Panc1 (cell line): ENCODE results near the gene TBX5. TPM values are rescaled to one million over a fixed set of nuclear protein-coding genes. Genes with fewer than 3 reads are reported as not detected.

Source experiments
- ATAC-seq: fragments of 200-7000 bp; cut with Tn5 transposase; 2 replicates; pipeline ENCODE4 v1.9.1; 2020; ENCODE audit warnings: mild to moderate bottlenecking, moderate library complexity
- BruUV-seq: library from RNA; stranded (reverse); fragments of 400-500 nt; replicated peaks from 2 replicates; lab custom pipeline; 2021; lab: Mats Ljungman, UMichigan
- CTCF ChIA-PET: fragments of 300-600 bp; sonication (Branson Sonifier 250); formaldehyde crosslinking; loops from one replicate; lab custom pipeline; 2022; ENCODE audit warnings: antibody characterized with exemption; lab: Charles Lee
- POLR2A ChIA-PET: fragments of 300-600 bp; sonication (Branson Sonifier 250); formaldehyde crosslinking; loops from one replicate; lab custom pipeline; 2022; ENCODE audit warnings: antibody characterized with exemption; lab: Charles Lee
- DNase-seq: peaks from one replicate; pipeline ENCODE4 v3.0.0-alpha.2; 2010; ENCODE audit warnings: low read depth, low spot score
- H3K27ac ChIP-seq: 2 replicates; pipeline ENCODE4 v1.5.1; 2011; ENCODE audit warnings: mild to moderate bottlenecking, low read length, inconsistent platforms
- H3K27me3 ChIP-seq: fragments of 200-500 bp; sonication (Bioruptor generic); 2 replicates; pipeline ENCODE4 v1.6.0; 2014; ENCODE audit warnings: low read length, inconsistent platforms; ENCODE audit not compliant: control insufficient read depth, insufficient read depth
- H3K36me3 ChIP-seq: fragments of 200-500 bp; sonication (Bioruptor generic); 2 replicates; pipeline ENCODE4 v1.5.1; 2014; ENCODE audit warnings: inconsistent platforms, mild to moderate bottlenecking, low read length, moderate library complexity; ENCODE audit not compliant: control insufficient read depth, insufficient read depth
- H3K4me1 ChIP-seq: 2 replicates; pipeline ENCODE4 v1.5.1; 2011; ENCODE audit warnings: inconsistent platforms, mild to moderate bottlenecking, low read length, moderate library complexity; ENCODE audit not compliant: control insufficient read depth, insufficient read depth
- H3K4me3 ChIP-seq, 2 experiments: 2 replicates each; pipeline ENCODE4 v1.5.1; 2011 to 2012; ENCODE audit warnings: low read depth in 2 of 2, low read length in 2 of 2, mild to moderate bottlenecking in 2 of 2, inconsistent platforms in 1 of 2, moderate library complexity in 1 of 2
- H3K9me3 ChIP-seq: fragments of 200-500 bp; sonication (Bioruptor generic); 2 replicates; pipeline ENCODE4 v1.5.1; 2014; ENCODE audit warnings: low read depth, mild to moderate bottlenecking, inconsistent platforms, low read length, moderate library complexity; ENCODE audit not compliant: control insufficient read depth, insufficient read depth
- POLR2AphosphoS5 ChIP-seq: IDR thresholded peaks from 2 replicates; pipeline ENCODE4 v1.6.1; 2012; ENCODE audit warnings: mild to moderate bottlenecking, low read depth, low read length, moderate library complexity
- SIN3A ChIP-seq: IDR thresholded peaks from 2 replicates; pipeline ENCODE4 v1.6.1; 2012; ENCODE audit warnings: low read depth, mild to moderate bottlenecking, low read length, moderate library complexity, borderline replicate concordance; ENCODE audit not compliant: insufficient read depth
- TCF7L2 ChIP-seq: IDR thresholded peaks from 2 replicates; pipeline ENCODE4 v1.6.1; 2011; ENCODE audit warnings: mild to moderate bottlenecking, low read depth, low read length, inconsistent platforms
- in situ Hi-C: cut with HindIII; loops from 2 replicates; pipeline ENCODE4 v1.10.0; 2016; ENCODE audit warnings: low sequenced_read_pairs, low pct_unique_long_range_greater_than_20kb
- intact Hi-C: fragments of 100-400 bp; cut with micrococcal nuclease; formaldehyde crosslinking; loops from one replicate; pipeline ENCODE4 v1.10.0; 2022; ENCODE audit not compliant: unreplicated experiment
- total RNA-seq: library from RNA; stranded (reverse); gene quantifications from one replicate; pipeline ENCODE4 v1.2.1, GENCODE V29; 2021; ENCODE audit not compliant: unreplicated experiment
- TF ChIP-seq, protein P1 (sequence below), 2 experiments: IDR thresholded peaks; 2 replicates each; pipeline ENCODE4 v1.6.1; 2011 to 2012; ENCODE audit warnings: low read depth in 2 of 2, control low read depth in 1 of 2, low read length in 1 of 2, mild to moderate bottlenecking in 1 of 2, moderate library complexity in 1 of 2; ENCODE audit not compliant: insufficient read depth in 1 of 2
- TF ChIP-seq, protein P2 (sequence below): fragments of 450-650 bp; IDR thresholded peaks from 2 replicates; pipeline ENCODE4 v1.5.1; 2017; ENCODE audit warnings: mild to moderate bottlenecking

Gene TBX5
- total RNA-seq, 1 experiment from 2014 or later, result not detected

DNA sequence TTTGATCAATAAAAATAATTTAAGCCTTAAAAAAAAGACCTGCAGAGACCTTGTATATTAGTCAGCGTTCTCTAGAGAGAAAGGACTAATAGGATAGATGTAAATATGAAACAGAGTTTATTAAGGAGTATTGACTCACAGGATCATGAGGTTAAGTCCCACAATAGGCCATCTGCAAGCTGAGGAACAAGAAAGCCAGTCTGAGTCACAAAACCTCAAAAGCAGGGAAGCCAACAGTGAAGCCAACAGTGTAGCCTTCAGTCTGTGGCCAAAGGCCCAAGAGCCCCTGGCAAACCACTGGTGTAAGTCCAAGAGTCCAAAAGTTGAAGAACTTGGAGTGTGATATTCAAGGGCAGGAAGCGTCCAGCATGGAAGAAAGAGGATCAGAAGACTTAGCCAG, 66.3 kb downstream of the TBX5 start:
- ATAC-seq (no peak), DNase-seq (no peak)
- POLR2A ChIA-PET, result no interaction called here
- TF ChIP-seq, protein P1, sequence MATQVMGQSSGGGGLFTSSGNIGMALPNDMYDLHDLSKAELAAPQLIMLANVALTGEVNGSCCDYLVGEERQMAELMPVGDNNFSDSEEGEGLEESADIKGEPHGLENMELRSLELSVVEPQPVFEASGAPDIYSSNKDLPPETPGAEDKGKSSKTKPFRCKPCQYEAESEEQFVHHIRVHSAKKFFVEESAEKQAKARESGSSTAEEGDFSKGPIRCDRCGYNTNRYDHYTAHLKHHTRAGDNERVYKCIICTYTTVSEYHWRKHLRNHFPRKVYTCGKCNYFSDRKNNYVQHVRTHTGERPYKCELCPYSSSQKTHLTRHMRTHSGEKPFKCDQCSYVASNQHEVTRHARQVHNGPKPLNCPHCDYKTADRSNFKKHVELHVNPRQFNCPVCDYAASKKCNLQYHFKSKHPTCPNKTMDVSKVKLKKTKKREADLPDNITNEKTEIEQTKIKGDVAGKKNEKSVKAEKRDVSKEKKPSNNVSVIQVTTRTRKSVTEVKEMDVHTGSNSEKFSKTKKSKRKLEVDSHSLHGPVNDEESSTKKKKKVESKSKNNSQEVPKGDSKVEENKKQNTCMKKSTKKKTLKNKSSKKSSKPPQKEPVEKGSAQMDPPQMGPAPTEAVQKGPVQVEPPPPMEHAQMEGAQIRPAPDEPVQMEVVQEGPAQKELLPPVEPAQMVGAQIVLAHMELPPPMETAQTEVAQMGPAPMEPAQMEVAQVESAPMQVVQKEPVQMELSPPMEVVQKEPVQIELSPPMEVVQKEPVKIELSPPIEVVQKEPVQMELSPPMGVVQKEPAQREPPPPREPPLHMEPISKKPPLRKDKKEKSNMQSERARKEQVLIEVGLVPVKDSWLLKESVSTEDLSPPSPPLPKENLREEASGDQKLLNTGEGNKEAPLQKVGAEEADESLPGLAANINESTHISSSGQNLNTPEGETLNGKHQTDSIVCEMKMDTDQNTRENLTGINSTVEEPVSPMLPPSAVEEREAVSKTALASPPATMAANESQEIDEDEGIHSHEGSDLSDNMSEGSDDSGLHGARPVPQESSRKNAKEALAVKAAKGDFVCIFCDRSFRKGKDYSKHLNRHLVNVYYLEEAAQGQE (IDR thresholded peaks at IDR 0.05; ENCODE audit: insufficient read depth in 1 of 2, low read depth in 2 of 2, low read length in 1 of 2), result no peak
- TF ChIP-seq POLR2AphosphoS5 (no peak), SIN3A (no peak)
- BruUV-seq, result no TSS peak
- in situ Hi-C loops, result no loop called here
- Histone ChIP-seq H3K9me3 (no peaks in the 10 kb centered on the region), H3K4me3 (no peak overlapping the region), H3K36me3 (no peaks in the 10 kb centered on the region), H3K27me3 (no peaks in the 10 kb centered on the region), H3K4me1 (no peaks in the 10 kb centered on the region), H3K27ac (no peak overlapping the region)
- CTCF ChIA-PET, result no interaction called here
- intact Hi-C loops, result no loop called here

DNA sequence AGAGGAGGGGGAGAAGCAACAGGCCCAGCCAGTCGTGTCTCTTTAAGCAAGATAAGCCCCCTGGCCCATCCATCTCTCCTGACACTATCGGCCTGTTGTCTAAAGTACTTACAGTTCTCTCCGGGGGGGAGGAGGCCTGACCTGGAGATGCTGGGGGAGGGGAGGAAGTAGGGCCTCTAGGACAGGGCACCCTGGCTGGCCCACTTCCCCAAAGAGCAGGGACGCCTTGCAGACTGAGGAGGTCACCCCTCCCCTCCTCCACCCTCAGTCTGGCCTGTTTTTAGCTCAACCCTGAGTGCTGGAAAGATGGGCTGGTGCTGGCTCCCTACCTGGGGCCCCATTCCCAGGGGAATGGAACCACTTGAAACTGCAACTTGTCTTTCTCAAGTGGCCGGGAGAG, 70.3 kb downstream of the TBX5 start:
- ATAC-seq (no peak), DNase-seq (no peak)
- in situ Hi-C loops, result no loop called here
- no peaks in the 10 kb centered on the region for H3K4me1 ChIP-seq
- no peak overlapping the region for H3K27ac ChIP-seq
- no TSS peak for BruUV-seq
- ChIA-PET POLR2A (no interaction called here), CTCF (interaction anchor here (0.5 kb wide), 1 partner anchor 18 kb away, joined by 4 read pairs; no protein-coding TSS in a partner anchor)
- H3K9me3 ChIP-seq, result no peaks in the 10 kb centered on the region
- H3K36me3 ChIP-seq, result no peaks in the 10 kb centered on the region
- TF ChIP-seq, protein P1 (IDR thresholded peaks at IDR 0.05; ENCODE audit: insufficient read depth in 1 of 2, low read depth in 2 of 2, low read length in 1 of 2), result no peak
- no peak for TF ChIP-seq TCF7L2
- no peak for TF ChIP-seq POLR2AphosphoS5
- TF ChIP-seq, protein P2, sequence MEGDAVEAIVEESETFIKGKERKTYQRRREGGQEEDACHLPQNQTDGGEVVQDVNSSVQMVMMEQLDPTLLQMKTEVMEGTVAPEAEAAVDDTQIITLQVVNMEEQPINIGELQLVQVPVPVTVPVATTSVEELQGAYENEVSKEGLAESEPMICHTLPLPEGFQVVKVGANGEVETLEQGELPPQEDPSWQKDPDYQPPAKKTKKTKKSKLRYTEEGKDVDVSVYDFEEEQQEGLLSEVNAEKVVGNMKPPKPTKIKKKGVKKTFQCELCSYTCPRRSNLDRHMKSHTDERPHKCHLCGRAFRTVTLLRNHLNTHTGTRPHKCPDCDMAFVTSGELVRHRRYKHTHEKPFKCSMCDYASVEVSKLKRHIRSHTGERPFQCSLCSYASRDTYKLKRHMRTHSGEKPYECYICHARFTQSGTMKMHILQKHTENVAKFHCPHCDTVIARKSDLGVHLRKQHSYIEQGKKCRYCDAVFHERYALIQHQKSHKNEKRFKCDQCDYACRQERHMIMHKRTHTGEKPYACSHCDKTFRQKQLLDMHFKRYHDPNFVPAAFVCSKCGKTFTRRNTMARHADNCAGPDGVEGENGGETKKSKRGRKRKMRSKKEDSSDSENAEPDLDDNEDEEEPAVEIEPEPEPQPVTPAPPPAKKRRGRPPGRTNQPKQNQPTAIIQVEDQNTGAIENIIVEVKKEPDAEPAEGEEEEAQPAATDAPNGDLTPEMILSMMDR, result no peak
- no peak for TF ChIP-seq SIN3A
- intact Hi-C loops, result no loop called here
- no peaks in the 10 kb centered on the region for H3K27me3 ChIP-seq
- no peak overlapping the region for H3K4me3 ChIP-seq
